HG03342 (cell line): Measurements from ENCODE around the gene UBALD1.

Experiments
- ATAC-seq: cut with Tn5 transposase; IDR thresholded peaks from one replicate; pipeline ENCODE4 v1.9.1; 2021; ENCODE audit warnings: mild to moderate bottlenecking, moderate library complexity; ENCODE audit not compliant: unreplicated experiment

The UBALD1 gene

GRCh38 chr16:4646773-4647643 is 32.3 kb upstream of the UBALD1 start:
- no peak for ATAC-seq

GRCh38 chr16:4641895-4642294 is 27.2 kb upstream of the UBALD1 start:
- no peak for ATAC-seq

GRCh38 chr16:4641306-4641687 is 26.6 kb upstream of the UBALD1 start:
- ATAC-seq, result no peak

GRCh38 chr16:4640572-4641305 is 26.1 kb upstream of the UBALD1 start:
- no peak for ATAC-seq

GRCh38 chr16:4639899-4640509 is 25.3 kb upstream of the UBALD1 start:
- ATAC-seq, result no peak

GRCh38 chr16:4637501-4638166 is 22.9 kb upstream of the UBALD1 start:
- no peak for ATAC-seq

GRCh38 chr16:4636196-4636595 is 21.5 kb upstream of the UBALD1 start:
- no peak for ATAC-seq

GRCh38 chr16:4634768-4635167 is 20.1 kb upstream of the UBALD1 start:
- ATAC-seq, result no peak

GRCh38 chr16:4633910-4634635 is 19.4 kb upstream of the UBALD1 start:
- no peak for ATAC-seq

GRCh38 chr16:4631444-4631843 is 16.8 kb upstream of the UBALD1 start:
- no peak for ATAC-seq

- no peak for ATAC-seq
These were observed 13.6 kb upstream of the UBALD1 start for GRCh38 chr16:4628283-4628682.

GRCh38 chr16:4626396-4626795 is 11.7 kb upstream of the UBALD1 start:
- no peak for ATAC-seq

- ATAC-seq, result no peak
These were observed 11.0 kb upstream of the UBALD1 start for GRCh38 chr16:4625560-4626159.

GRCh38 chr16:4624827-4625559 is 10.3 kb upstream of the UBALD1 start:
- peak; percentile 50 for ATAC-seq

GRCh38 chr16:4624015-4624826 is 9.5 kb upstream of the UBALD1 start, which contains the start of gene MGRN1:
Gene MGRN1 (plus strand): TSS chr16:4624826. CDS start chr16:4624961, 135 bp downstream.
- peak; percentile 71 for ATAC-seq

GRCh38 chr16:4623593-4623992 is 8.9 kb upstream of the UBALD1 start:
- no peak for ATAC-seq

- ATAC-seq, result no peak
These were observed 4.1 kb upstream of the UBALD1 start for GRCh38 chr16:4618645-4619418.

- ATAC-seq, result no peak
These were observed 3.2 kb upstream of the UBALD1 start for GRCh38 chr16:4617880-4618279.
